Measurements from ENCODE around the gene CAPG. TPM values are rescaled to one million over a fixed set of nuclear protein-coding genes. Genes with fewer than 3 reads are reported as not detected.
A peak's percentile ranks its signal among the peaks of the same experiment; 100 is the strongest.
"Not testable (repeated sequence)": the region's sequence is repeated elsewhere in the genome, so short reads cannot be mapped to it uniquely, and the experiment has no call there.

Gene CAPG
- total RNA-seq, 2 experiments from 2014 or later: 167 to 177 TPM

DNA sequence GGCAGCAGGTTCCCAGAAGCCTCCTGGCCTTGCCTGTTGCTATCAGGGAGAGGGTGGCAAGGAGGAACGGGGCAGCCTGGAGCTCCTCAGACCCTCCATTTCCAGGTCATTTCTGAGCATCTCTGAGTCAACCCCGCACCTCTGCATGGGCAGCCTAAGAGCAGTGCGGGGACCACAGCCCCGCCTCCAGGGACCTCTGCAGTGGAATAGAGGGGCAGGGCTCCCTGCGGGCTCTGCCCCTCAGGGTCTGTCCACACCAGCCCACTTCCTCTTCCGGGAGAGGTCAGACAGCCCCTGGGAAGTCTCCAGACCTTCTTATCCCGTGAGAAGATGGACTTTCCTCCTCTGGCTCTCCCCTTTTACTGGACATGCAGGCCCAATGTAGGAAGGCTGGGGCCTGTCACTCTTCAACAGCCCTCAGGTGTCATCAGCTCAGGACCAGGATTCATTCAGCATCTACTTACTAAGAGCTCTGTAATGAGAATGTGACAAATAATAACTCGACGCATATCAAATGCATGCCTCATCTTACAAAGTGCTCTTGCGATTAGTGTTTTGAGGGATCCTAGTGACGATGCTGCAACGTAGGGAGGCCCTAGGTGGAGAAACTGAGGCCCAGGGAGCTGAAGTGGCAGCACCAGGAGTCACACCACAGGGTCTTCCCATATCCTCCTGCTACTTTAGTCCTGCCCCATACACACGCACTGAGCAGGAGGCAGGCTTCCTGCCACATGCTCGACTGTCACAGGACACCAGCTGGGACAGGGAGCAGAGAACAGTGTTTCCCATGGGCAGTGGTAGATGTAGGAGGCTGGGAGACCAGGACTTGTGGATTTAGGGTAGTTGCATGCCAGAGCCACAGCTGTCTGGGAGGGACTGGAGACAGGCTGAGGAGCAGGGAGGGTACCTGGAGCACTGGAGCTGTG lies 36.4 kb upstream of the CAPG start:
- H3K4me1 Mint-ChIP-seq: no peaks in the 10 kb centered on the region
- H3K27me3 Mint-ChIP-seq: no peaks in the 10 kb centered on the region
- POLR2A ChIA-PET: interaction anchor here (1.3 to 3.2 kb wide), 3 partner anchors 9 to 92 kb away, joined by 3 to 20 read pairs (median 10); partner anchors contain the start of gene MAT2A
- H3K4me3 Mint-ChIP-seq: no peak overlapping the region
- DNase-seq: no peak
- no peaks in the 10 kb centered on the region for H3K9me3 Mint-ChIP-seq
- H3K36me3 Mint-ChIP-seq (ENCODE audit: low read depth): no peaks in the 10 kb centered on the region
- CTCF ChIA-PET: interaction anchor here (1.1 kb wide), 1 partner anchor 26 kb away, joined by 3 read pairs; no protein-coding TSS in a partner anchor
- H3K27ac Mint-ChIP-seq: no peak overlapping the region

DNA sequence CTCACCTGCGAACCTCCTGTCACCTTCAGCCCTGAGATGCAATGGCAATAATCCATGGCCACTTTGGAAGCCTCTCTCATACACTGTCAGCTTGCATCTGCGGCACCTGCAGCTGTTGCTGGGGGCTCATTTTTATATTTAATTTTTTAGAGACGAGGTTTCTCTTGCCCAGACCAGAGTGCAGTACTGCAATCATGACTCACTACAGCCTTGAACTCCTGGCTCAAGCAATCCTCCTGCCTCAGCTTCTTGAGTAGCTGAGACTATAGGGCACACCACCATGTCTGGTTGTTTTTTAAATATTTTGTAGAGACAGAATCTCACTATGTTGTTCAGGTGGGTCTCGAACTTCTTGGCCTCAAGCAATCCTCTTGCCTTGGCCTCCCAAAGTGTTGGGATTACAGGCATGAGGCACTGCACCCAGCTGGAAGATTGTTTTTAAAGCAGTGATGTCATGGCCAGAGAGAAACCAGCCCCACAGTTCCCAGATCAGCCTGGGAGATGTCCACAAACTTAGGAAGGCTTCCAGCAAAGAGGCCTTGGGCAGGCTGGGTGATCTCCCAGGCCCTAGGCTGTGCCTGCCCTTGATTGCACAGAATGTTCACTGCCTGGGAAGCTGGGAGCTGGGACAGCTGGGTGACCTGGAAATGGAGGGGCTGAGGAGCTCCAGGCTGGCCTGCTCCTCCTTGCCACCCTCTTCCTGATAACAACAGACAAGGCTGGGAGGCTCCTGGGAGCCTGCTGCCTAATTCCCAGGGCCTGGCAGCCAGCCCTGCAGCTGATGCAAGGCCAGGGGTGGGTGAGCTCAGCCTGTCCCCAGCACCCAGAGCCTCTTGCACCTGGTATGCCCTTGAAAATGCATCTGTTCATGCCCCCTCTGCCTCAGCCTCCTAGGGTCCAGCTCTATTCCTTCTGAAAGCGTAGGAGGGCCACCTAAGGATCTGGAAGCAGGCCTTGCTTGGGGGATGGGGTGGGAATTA lies 35.4 kb upstream of the CAPG start:
- CTCF ChIA-PET: no interaction called here

GRCh38 chr2:85444629-85445172 lies 34.5 kb upstream of the CAPG start:
- H3K4me3 Mint-ChIP-seq: no peak overlapping the region
- peaks cover 12% of the 10 kb centered on the region for H3K4me1 Mint-ChIP-seq
- no peak overlapping the region for H3K27ac Mint-ChIP-seq
- CTCF ChIA-PET: no interaction called here
- H3K36me3 Mint-ChIP-seq (ENCODE audit: low read depth): no peaks in the 10 kb centered on the region
- H3K27me3 Mint-ChIP-seq: no peaks in the 10 kb centered on the region
- POLR2A ChIA-PET: interaction anchor here (0.9 to 3.2 kb wide), 2 partner anchors 20 to 93 kb away, joined by 3 to 20 read pairs; partner anchors contain the start of gene MAT2A
- DNase-seq: no peak
- H3K9me3 Mint-ChIP-seq: no peaks in the 10 kb centered on the region

More for the DNA sequence above, 35.4 kb upstream of the CAPG start:
- Mint-ChIP-seq H3K27ac (no peak overlapping the region), H3K27me3 (no peaks in the 10 kb centered on the region), H3K36me3 (ENCODE audit: low read depth) (no peaks in the 10 kb centered on the region), H3K4me3 (no peak overlapping the region), H3K4me1 (peaks cover 4% of the 10 kb centered on the region), H3K9me3 (no peaks in the 10 kb centered on the region)
- POLR2A ChIA-PET: interaction anchor here (0.9 to 3.2 kb wide), 3 partner anchors 8 to 93 kb away, joined by 3 to 20 read pairs (median 10); partner anchors contain the start of gene MAT2A
- DNase-seq: no peak

- Mint-ChIP-seq H3K4me3 (no peak overlapping the region), H3K4me1 (peaks cover 36% of the 10 kb centered on the region), H3K27ac (no peak overlapping the region), H3K36me3 (ENCODE audit: low read depth) (no peaks in the 10 kb centered on the region), H3K9me3 (no peaks in the 10 kb centered on the region), H3K27me3 (no peaks in the 10 kb centered on the region)
- CTCF ChIA-PET: interaction anchor here (0.5 to 1.5 kb wide), 5 partner anchors 21 to 146 kb away, joined by 3 to 4 read pairs (median 3); partner anchors contain the start of gene MAT2A
- POLR2A ChIA-PET: interaction anchor here (0.9 to 7.4 kb wide), 5 partner anchors 22 to 136 kb away, joined by 3 to 143 read pairs (median 4); partner anchors contain the start of genes MAT2A and TGOLN2
- DNase-seq: no peak
These were observed 31.7 kb upstream of the CAPG start for GRCh38 chr2:85441864-85442263.

GRCh38 chr2:85440729-85441128 lies 30.6 kb upstream of the CAPG start:
- ChIA-PET POLR2A (interaction anchor here (1.6 to 7.4 kb wide), 4 partner anchors 22 to 120 kb away, joined by 4 to 143 read pairs (median 7); partner anchors contain the start of genes MAT2A and SH2D6), CTCF (interaction anchor here (1.0 to 1.6 kb wide), 3 partner anchors 98 to 110 kb away, joined by 3 to 10 read pairs (median 4); partner anchors contain the start of gene MAT2A)
- Mint-ChIP-seq H3K36me3 (ENCODE audit: low read depth) (no peaks in the 10 kb centered on the region), H3K4me1 (peaks cover 40% of the 10 kb centered on the region), H3K27ac (no peak overlapping the region), H3K4me3 (no peak overlapping the region), H3K9me3 (no peaks in the 10 kb centered on the region), H3K27me3 (no peaks in the 10 kb centered on the region)
- DNase-seq: no peak

DNA sequence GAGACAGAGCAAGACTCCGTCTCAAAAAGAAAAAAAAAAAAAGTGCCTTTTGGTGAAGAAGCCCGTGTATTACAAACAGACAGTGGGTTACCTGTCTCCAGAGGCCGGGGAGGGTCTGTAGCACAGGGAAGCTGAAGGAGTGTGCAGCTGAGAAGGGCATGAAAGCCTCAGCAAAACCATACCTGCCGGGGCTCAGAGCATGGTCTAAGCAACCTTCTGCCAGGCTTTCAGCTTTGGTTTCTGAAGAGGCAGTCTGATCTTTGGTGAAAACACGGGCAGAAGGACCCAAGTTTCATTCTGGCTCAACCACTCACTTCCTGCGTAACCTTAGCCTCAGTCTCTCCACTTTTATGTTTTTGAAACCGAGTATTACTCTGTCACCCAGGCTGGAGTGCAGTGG lies 29.8 kb upstream of the CAPG start:
- H3K36me3 Mint-ChIP-seq (ENCODE audit: low read depth): no peaks in the 10 kb centered on the region
- no peaks in the 10 kb centered on the region for H3K27me3 Mint-ChIP-seq
- H3K4me3 Mint-ChIP-seq: peak overlapping the region; percentile 71
- POLR2A ChIA-PET: interaction anchor here (0.6 to 7.4 kb wide), 7 partner anchors 21 to 114 kb away, joined by 3 to 143 read pairs (median 4); partner anchors contain the start of genes ELMOD3, MAT2A, RETSAT and SH2D6
- DNase-seq: peak; percentile 45
- H3K27ac Mint-ChIP-seq: peak overlapping the region; percentile 89
- H3K4me1 Mint-ChIP-seq: peaks cover 40% of the 10 kb centered on the region
- CTCF ChIA-PET: interaction anchor here (0.7 to 1.6 kb wide), 5 partner anchors 99 to 522 kb away, joined by 3 to 10 read pairs (median 4); partner anchors contain the start of gene MAT2A
- H3K9me3 Mint-ChIP-seq: no peaks in the 10 kb centered on the region

- not testable (repeated sequence) for H3K9me3 Mint-ChIP-seq; H3K36me3 Mint-ChIP-seq (ENCODE audit: low read depth); H3K27me3 Mint-ChIP-seq; DNase-seq
- Mint-ChIP-seq H3K4me3 (peak overlapping the region; percentile 71), H3K4me1 (peaks cover 40% of the 10 kb centered on the region), H3K27ac (peak overlapping the region; percentile 89)
- POLR2A ChIA-PET: interaction anchor here (0.6 to 7.4 kb wide), 9 partner anchors 11 to 172 kb away, joined by 3 to 143 read pairs (median 5); partner anchors contain the start of genes C2orf68, ELMOD3, MAT2A and RETSAT
- CTCF ChIA-PET: interaction anchor here (0.7 to 2.7 kb wide), 4 partner anchors 19 to 112 kb away, joined by 4 to 18 read pairs (median 8); partner anchors contain the start of gene MAT2A
These were observed 29.4 kb upstream of the CAPG start for GRCh38 chr2:85439569-85439968.

DNA sequence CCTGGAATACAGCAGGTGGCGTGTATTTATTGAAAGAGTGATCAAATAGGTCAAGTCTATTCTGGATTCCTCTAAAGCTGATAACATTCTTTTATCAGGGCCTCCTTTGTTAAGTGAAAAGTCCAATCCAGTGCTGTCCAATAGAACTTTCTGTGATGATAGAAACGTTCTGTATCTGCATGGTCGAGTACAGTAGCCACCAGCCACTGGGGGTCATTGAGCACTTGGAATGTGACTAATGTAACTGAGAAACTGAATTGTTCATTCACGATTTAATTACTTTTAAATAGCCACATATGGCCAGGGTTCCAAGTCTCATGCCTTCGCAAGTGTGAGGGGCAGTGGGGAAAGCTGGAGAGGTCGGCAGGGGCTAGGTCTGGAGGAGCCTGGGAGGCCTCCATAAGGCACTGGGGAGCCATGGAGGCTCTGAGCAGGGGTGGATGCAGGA lies 28.9 kb upstream of the CAPG start:
- Mint-ChIP-seq H3K4me3 (peak overlapping the region; percentile 71), H3K27me3 (no peaks in the 10 kb centered on the region), H3K27ac (peak overlapping the region; percentile 89), H3K9me3 (no peaks in the 10 kb centered on the region), H3K36me3 (ENCODE audit: low read depth) (no peaks in the 10 kb centered on the region), H3K4me1 (peaks cover 40% of the 10 kb centered on the region)
- CTCF ChIA-PET: interaction anchor here (1.5 to 2.7 kb wide), 4 partner anchors 19 to 113 kb away, joined by 4 to 18 read pairs (median 8); partner anchors contain the start of gene MAT2A
- no peak for DNase-seq
- POLR2A ChIA-PET: interaction anchor here (0.7 to 7.4 kb wide), 14 partner anchors 10 to 214 kb away, joined by 3 to 143 read pairs (median 5); partner anchors contain the start of genes C2orf68, ELMOD3, GGCX and MAT2A

DNA sequence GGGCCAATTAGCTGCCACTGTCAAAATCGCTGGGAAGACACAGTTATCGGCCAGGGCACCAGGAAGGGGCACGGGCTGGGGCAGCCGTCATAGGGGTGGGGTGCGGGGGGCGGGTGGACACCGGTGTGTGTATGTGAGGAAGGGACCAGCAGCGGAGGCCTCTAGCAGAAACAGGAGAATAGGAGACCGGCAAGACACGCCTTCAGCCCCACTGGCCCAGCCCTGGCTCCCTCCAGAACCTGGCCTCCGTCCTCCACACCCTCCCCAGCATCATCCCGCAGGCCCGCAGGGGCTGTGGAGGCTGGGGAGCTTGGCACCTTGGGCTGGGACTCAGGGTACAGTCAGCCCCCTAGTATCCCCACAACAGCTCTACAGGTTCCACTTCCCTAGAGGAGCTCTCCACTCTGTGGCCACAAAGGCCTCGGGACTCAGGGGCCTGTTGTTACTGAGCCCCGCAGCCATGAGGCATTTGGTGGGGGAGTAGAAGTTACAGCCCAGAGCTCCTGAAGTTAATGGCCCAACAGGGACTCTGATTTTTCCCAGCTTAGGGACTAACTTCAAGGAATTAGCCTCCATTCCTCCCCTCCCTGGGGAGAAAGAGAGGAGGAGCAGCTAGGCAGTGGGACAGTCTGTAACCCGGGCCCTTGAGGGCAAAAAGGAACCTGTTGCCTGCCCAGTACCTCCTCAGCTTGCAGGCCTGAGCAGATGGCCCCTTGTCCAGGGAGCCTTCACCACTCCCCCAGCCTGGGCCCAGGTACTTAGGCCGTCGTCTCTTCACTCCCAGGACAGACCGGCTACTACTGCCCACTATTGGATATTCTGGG lies 28.2 kb upstream of the CAPG start:
- ChIA-PET CTCF (interaction anchor here (0.9 to 2.7 kb wide), 5 partner anchors 10 to 138 kb away, joined by 3 to 18 read pairs (median 7); partner anchors contain the start of gene MAT2A), POLR2A (interaction anchor here (0.6 to 7.4 kb wide), 18 partner anchors 8 to 896 kb away, joined by 3 to 143 read pairs (median 6); partner anchors contain the start of genes C2orf68, ELMOD3, GGCX and MAT2A)
- H3K36me3 Mint-ChIP-seq (ENCODE audit: low read depth): no peaks in the 10 kb centered on the region
- peaks cover 40% of the 10 kb centered on the region for H3K4me1 Mint-ChIP-seq
- peak overlapping the region; percentile 89 for H3K27ac Mint-ChIP-seq
- H3K9me3 Mint-ChIP-seq: no peaks in the 10 kb centered on the region
- no peaks in the 10 kb centered on the region for H3K27me3 Mint-ChIP-seq
- H3K4me3 Mint-ChIP-seq: peak overlapping the region; percentile 77
- no peak for DNase-seq

GRCh38 chr2:85437488-85438200 lies 27.5 kb upstream of the CAPG start:
- no peaks in the 10 kb centered on the region for H3K27me3 Mint-ChIP-seq
- POLR2A ChIA-PET: interaction anchor here (0.6 to 7.4 kb wide), 19 partner anchors 9 to 897 kb away, joined by 3 to 143 read pairs (median 6); partner anchors contain the start of genes C2orf68, ELMOD3, MAT2A and RETSAT
- H3K9me3 Mint-ChIP-seq: no peaks in the 10 kb centered on the region
- H3K4me1 Mint-ChIP-seq: peaks cover 40% of the 10 kb centered on the region
- CTCF ChIA-PET: interaction anchor here (0.7 to 2.7 kb wide), 6 partner anchors 10 to 137 kb away, joined by 3 to 18 read pairs (median 6); partner anchors contain the start of gene MAT2A
- H3K27ac Mint-ChIP-seq: peak overlapping the region; percentile 89
- H3K4me3 Mint-ChIP-seq: peak overlapping the region; percentile 77
- H3K36me3 Mint-ChIP-seq (ENCODE audit: low read depth): no peaks in the 10 kb centered on the region
- peak; percentile 81 for DNase-seq

All from activated CD4-positive, alpha-beta memory T cell treated with anti-CD3 and anti-CD28 coated beads, Interleukin-2, amount 10 ng/mL, durations not matched to agents 7 days and 5 days (primary cell).